ENCODE data around the gene KCNN3.
"Not testable (repeated sequence)": the region's sequence is repeated elsewhere in the genome, so short reads cannot be mapped to it uniquely, and the experiment has no call there.

The KCNN3 gene
- 0 to 0.53 (median 0.38) reads per million in 4 experiments for total RNA-seq

DNA sequence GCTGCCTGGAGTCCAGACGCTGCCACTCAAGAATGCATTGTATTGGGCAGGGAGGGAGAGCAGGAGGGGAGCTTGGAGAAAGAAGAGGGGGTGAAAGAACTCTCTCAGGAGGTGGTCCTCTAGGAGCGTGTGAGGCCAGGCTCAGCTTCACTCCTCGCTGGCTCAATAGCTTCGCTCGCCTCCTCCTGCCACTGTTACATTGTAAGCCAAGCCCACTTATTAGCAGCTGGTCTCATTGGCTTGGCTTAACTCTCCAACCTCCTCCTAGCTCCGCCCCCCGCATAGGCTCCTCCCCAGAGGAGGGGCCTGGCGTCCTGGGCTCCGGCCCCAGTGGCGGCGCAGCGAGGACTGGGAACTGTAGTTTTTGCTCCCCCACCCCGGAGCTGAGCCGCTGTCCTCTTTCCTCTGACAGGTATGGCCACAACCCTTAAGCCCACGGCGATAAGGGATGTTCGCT, at the start of gene KCNN3:
TSS of gene KCNN3 (minus strand) at position 167 of the 457 bp plus-strand sequence. CDS start 317 bp downstream, outside the sequence.
- peak; percentile 42 for DNase-seq

DNA sequence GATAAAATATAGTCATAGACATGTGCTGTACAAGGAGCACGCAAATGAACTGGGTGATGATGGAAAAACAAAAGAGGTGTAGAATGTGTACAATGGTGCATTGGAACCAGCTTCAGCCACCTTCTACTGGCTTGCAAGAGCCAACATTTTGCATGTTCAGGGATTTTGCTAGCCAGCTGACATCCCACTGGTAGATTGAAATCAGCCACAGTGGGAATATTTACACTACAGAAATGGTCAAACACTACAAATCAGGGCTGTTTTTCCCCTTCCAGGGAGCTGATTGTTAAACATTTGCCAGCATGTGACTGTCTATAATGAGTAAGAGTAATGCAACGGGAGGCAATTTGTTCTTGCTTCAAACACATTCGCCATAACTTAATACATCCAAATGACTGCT, 43.2 kb upstream of the KCNN3 start:
- DNase-seq, result no peak

- no peak for DNase-seq
These were observed 42.7 kb upstream of the KCNN3 start for GRCh38 chr1:154912755-154913154.

- no peak for DNase-seq
These were observed 41.8 kb upstream of the KCNN3 start for GRCh38 chr1:154911691-154912550.

DNA sequence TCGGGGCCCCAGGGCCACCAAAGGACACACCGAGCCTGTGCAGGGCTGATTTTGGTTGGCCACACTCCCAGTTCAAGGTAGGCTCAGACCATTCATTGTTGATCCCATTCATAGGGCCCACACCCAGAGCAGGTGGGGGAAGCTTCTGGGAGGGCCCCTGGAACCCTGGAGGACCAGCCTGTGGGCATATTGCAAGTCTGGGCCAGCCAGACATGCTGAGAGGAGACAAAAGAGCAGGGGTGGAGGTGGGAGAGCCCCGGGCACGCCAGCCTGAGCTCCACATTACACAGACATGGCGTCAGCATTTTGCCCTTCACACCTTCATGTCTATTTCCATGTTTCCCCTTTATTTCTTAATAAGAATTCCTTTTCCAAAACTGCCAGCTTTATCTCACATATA, 40.8 kb upstream of the KCNN3 start:
- no peak for DNase-seq

GRCh38 chr1:154908937-154909336, 38.9 kb upstream of the KCNN3 start:
- DNase-seq, result no peak

DNA sequence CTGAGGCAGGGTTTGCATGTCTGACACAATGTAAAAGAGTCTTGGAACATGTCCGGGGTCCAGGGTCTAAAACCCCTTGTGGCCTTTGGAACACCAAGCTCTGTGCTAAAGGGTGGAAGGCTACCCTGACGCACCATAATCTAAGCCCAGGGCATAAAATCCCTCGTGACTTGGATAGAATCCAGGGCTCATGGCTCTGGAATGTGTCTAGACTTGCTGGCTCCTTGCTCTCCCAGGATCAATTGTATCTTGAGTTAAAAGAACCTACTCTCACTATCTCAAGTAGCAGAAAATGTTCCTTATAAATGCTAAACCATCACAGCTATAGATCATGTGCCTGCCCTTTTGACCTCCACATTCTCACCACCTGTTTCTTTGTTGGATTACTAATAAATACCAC, 38.0 kb upstream of the KCNN3 start:
- not testable (repeated sequence) for DNase-seq

GRCh38 chr1:154906621-154907081, 36.6 kb upstream of the KCNN3 start:
- no peak for DNase-seq

DNA sequence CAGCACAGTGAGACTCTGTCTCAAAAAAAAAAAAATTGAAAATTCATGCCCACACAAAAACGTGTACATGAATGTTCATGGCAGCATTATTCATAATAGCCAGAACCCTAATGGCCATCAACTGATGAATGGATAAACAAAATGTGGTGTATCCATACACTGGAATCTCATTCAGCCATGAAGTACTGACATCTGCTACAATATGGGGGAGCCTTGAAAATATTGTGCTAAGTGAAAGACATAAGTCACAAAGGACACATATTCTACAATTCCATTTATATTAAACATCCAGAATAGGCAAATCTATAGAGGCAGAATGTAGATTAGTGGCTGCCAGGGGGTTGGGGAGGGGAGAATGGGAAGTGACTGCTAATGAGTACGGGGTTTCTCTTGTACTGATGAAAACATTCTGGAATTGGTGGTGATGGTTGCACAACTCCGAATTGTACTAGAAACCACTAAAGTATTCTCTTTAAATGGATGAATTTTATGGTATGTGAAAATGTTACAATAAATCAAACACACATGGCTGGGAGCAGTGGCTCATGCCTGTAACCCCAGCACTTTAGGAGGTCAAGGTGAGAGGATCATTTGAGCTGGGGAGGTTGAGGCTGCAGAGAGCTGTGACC, 33.0 kb upstream of the KCNN3 start:
- no peak for DNase-seq

GRCh38 chr1:154901591-154901990, 31.5 kb upstream of the KCNN3 start:
- DNase-seq, result no peak

DNA sequence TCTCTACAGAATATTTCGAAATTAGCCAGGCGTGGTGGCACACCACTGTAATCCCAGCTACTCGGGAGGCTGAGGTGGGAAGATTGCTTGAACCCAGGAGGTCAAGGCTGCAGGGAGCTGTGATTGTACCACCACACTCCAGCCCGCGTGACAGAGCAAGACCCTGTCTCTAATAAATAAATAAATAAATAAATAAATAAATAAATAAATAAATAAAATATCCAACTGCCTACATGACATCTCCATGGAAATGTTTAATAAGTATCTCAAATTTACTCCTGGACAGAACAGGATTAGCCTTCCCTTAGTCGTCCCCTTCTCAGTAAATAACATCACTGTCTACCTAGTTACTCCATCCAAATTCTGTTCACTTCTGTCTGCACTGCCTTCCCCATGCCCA, 29.0 kb upstream of the KCNN3 start:
- no peak for DNase-seq

GRCh38 chr1:154896771-154897286, 26.7 kb upstream of the KCNN3 start:
- DNase-seq, result no peak

DNA sequence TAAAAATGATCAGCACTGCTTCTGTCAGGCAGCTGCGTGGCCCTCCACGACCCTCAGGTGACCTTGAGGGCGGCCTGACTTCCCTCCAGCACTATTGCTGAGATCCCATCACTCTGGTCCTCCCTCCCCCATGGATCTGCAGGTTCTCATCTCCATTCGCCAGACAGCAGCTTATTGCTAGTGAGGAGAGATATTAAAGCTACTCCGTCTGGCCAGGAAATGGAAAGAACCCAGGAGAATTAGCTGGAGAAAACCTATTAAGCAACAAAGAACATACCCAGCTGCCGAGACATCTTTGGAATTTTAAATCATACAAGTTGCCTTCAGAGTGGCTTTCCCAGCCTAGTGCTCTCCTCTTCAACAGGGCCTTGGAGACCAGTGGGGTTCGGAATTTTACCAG, 25.7 kb upstream of the KCNN3 start:
- DNase-seq, result no peak

DNA sequence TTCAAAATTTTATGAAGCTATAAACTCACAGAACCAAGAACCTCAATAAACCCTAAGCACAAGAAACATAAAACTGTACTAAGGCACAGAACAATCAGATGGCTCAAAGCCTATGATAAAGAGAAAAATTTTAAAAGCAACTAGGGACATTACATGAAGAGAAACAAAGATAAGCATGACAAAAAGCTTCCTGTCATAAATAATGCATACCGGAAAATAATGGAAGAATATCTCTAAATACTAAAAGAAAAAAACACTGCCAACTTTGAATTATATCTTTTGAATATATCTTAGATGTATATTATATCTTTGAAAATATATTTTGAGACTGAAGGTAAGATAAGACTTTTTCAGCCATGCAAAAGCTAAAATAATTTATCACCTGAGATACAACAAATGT, 21.4 kb upstream of the KCNN3 start:
- no peak for DNase-seq

- DNase-seq, result no peak
These were observed 18.7 kb upstream of the KCNN3 start for GRCh38 chr1:154888757-154889156.

- DNase-seq, result no peak
These were observed 16.4 kb upstream of the KCNN3 start for GRCh38 chr1:154886281-154887015.

GRCh38 chr1:154884869-154885701, 15.0 kb upstream of the KCNN3 start:
- no peak for DNase-seq

GRCh38 chr1:154883919-154884868, 14.1 kb upstream of the KCNN3 start:
- DNase-seq, result no peak

- DNase-seq, result no peak
These were observed 11.9 kb upstream of the KCNN3 start for GRCh38 chr1:154881820-154882535.

DNA sequence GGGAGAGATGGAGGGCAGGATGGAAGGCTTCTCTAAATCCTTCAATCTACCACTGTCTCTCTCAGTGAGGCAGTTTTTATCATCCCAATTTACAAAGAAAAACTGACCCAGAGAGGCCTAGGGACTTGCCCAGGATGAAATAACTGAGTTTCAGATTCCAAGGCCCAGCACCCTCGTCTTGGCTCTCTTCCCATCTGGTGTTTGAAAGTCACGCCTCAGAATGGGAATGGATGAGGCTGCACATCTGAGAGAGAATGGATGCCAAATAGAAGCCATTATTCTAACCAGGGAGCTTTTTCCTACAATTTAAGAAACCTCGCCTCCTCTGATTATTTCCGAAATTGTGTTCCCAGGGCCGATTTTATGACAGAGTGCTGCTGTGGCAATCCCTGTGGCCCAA, 10.6 kb upstream of the KCNN3 start:
- no peak for DNase-seq
